Muscle layer of duodenum (tissue), 2 donors: Measurements from ENCODE around the gene DAB2.
A peak's percentile ranks its signal among the peaks of the same experiment; 100 is the strongest.

Experiments used
- H3K27ac ChIP-seq: one replicate; pipeline ENCODE4 v1.7.0; 2013; ENCODE audit warnings: mild to moderate bottlenecking, low read length
- H3K27me3 ChIP-seq: one replicate; pipeline ENCODE4 v1.7.0; 2013; ENCODE audit warnings: low read depth, mild to moderate bottlenecking, control low read depth, low read length
- H3K36me3 ChIP-seq, 2 donors: one replicate each; pipeline ENCODE4 v1.7.0; 2013; ENCODE audit warnings: low read length in 2 of 2, control low read depth in 1 of 2, mild to moderate bottlenecking in 1 of 2; ENCODE audit not compliant: insufficient read depth in 2 of 2, control insufficient read depth in 1 of 2
- H3K4me1 ChIP-seq, 2 donors: one replicate each; pipeline ENCODE4 v1.7.0; 2013; ENCODE audit warnings: low read length in 2 of 2, mild to moderate bottlenecking in 2 of 2, control low read depth in 1 of 2, moderate library complexity in 1 of 2; ENCODE audit not compliant: insufficient read depth in 2 of 2, control insufficient read depth in 1 of 2
- H3K4me3 ChIP-seq, 2 donors: one replicate each; pipeline ENCODE4 v1.7.0; 2013; ENCODE audit warnings: low read length in 2 of 2, low read depth in 1 of 2, mild to moderate bottlenecking in 1 of 2
- H3K9me3 ChIP-seq, 2 donors: one replicate each; pipeline ENCODE4 v1.7.0; 2013; ENCODE audit warnings: low read length in 2 of 2, control low read depth in 1 of 2, mild to moderate bottlenecking in 1 of 2; ENCODE audit not compliant: control insufficient read depth in 1 of 2
- donor health status: healthy.

DAB2 gene

DNA sequence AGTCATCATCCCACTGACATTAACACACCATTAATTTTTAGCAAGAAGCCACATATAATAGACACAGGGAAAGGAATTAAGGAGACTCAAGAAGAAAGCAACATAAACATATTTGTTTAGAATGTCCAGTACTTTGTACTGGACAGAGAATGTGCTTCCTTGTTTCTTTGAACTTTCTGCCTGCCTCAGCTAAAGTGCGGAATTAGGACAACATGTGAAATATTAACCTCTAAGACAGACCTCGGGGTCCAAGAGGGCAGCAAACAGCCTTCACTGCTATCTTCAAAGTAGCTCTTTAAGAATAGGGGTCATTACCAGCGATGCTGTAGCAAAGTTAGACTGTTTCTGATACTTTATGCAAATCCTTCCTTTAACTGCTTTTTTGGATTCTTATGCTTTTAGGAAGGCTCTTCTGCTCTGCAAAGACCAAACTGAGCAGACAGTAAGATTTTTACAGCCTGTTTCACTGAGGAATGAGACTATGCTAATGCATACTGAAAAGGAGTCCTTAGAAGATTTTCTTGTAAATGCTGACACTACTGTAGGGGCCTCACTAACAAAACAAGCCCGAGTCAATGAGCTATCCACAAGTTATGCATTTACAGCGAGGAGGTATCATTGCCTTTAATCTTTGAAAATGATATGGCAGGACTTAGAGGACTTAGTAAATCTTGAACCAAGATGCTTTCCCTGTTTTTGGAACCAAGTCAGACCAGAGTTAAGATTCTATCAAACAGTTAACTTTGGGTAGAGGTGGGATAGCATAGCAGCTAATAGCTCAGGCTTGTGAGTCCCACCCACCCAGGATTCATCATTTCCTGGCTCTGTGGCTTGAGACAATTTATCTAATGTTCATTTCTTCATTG is 23.8 kb downstream of the DAB2 start:
- H3K4me1 ChIP-seq: peaks cover 0 to 9% of the 10 kb centered on the region in 2 donors

DNA sequence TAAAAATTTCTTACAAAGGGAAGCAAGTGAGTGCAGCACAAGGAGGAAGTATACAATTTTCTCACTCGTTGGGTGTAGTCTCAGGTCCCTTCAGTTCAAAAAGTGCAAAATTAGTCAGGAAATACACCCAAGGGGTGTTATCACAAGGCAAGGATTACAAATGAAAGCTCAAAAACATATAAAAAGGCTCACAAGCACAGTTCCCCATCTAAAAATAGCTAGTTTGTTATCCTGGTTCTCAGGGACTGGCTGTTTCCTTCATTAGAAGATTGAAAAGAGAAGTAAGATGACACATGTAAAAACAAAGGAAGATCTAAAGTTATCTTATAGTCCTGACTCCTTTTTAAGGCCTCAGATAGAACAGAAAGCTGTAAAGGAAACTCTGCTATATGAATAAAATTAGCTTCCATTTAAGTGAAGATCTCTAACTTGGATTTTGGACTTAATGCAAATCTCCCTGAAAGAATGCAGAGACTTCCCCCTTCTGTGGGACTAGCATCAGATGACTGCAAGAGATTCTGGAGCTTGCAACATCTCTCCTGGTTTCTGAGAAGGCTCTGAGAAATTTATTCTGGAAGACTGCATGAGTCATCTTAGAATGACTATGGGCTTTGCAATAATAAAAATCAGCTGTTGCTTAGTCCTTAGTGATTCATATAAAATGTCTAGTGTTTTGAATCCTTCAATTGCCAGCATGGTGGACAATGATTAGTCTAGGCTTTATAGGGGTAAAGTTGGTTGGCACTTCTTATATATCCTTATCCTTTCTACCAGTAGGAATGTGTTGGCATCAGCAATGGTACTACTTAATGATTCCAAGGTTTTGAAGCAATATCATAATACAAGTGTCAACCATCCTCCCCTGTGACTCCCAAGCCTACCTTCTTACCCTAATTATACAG is 25.4 kb downstream of the DAB2 start:
- Histone ChIP-seq H3K27ac (peak overlapping the region; percentile 88), H3K4me1 (peaks cover 0 to 9% of the 10 kb centered on the region in 2 donors), H3K9me3 (no peaks in the 10 kb centered on the region), H3K4me3 (no peak overlapping the region), H3K36me3 (peaks cover 0 to 14% of the 10 kb centered on the region in 2 donors), H3K27me3 (no peaks in the 10 kb centered on the region)

More for the DNA sequence above, 23.8 kb downstream of the DAB2 start:
- H3K27me3 ChIP-seq: no peaks in the 10 kb centered on the region
- peak overlapping the region; percentile 88 for H3K27ac ChIP-seq
- no peak overlapping the region for H3K4me3 ChIP-seq
- no peaks in the 10 kb centered on the region for H3K9me3 ChIP-seq
- peaks cover 0 to 14% of the 10 kb centered on the region in 2 donors for H3K36me3 ChIP-seq

DNA sequence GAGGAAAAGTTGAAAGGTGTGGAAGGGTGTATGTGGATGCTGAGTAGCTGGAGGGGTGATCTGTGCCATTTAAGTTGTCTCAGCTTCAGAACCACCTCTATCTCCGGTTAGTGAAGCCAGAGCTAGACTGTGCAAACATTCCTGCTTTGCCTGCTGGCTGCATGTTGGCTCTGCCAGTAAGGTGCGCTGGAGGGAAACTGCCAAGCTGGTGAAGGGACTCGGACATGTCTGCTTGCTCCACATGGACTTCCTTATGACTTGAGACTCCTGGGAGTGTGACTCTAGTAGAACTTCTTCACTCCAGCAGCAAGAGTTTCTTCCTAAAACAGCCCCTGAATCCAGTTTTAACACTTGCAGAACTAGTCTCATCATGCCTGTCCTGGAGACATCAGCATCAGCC is 27.9 kb downstream of the DAB2 start:
- peaks cover 0 to 9% of the 10 kb centered on the region in 2 donors for H3K4me1 ChIP-seq
- H3K27me3 ChIP-seq: no peaks in the 10 kb centered on the region
- no peak overlapping the region for H3K4me3 ChIP-seq
- H3K9me3 ChIP-seq: no peaks in the 10 kb centered on the region
- peak overlapping the region; percentile 88 for H3K27ac ChIP-seq
- H3K36me3 ChIP-seq: peaks cover 14 to 20% of the 10 kb centered on the region in 2 donors

DNA sequence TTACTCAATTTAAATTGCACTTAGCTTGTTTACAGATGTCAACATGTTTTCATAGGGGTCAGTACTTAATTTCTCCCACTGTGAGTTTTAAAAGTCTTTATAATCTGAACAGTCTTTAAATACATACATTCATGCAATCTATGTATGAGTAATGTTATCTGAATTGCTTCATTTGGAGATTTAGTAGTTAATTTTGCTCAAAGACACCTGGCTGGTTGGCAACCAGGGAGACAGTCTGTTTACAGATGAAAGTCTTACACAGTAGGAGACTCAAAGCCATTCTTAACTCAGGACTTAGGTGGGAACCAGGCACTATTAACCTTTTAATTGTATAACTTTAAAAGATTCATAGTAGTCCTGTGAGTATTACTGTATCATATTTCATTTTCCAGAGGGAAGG is 29.3 kb downstream of the DAB2 start:
- no peak overlapping the region for H3K27ac ChIP-seq

DNA sequence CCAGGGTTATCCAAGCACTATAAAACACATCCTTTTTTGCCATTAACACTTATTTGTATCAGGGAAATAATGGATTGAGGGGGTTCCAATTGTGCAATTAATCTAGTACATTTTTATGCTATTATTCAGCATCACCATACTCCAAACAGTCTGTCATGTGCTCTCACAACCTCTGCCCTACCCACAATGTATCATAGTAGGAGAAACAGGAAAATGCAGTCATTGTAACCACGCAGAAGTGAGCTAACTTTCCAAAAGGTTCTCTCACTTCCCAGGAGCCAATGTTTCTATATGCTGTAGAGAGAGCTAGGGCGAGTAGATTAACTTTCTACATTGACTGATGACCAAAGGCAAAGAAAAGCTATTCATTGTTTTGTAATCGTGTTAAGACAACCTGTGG is 29.8 kb downstream of the DAB2 start:
- Histone ChIP-seq H3K36me3 (peaks cover 28 to 29% of the 10 kb centered on the region in 2 donors), H3K27me3 (no peaks in the 10 kb centered on the region), H3K9me3 (no peaks in the 10 kb centered on the region), H3K4me3 (no peak overlapping the region), H3K4me1 (no peaks in the 10 kb centered on the region), H3K27ac (no peak overlapping the region)

More for the DNA sequence above, 29.3 kb downstream of the DAB2 start:
- H3K36me3 ChIP-seq: peaks cover 25% of the 10 kb centered on the region in 2 donors
- H3K4me3 ChIP-seq: no peak overlapping the region
- no peaks in the 10 kb centered on the region for H3K27me3 ChIP-seq
- no peaks in the 10 kb centered on the region for H3K9me3 ChIP-seq
- peaks cover 0 to 1% of the 10 kb centered on the region in 2 donors for H3K4me1 ChIP-seq

DNA sequence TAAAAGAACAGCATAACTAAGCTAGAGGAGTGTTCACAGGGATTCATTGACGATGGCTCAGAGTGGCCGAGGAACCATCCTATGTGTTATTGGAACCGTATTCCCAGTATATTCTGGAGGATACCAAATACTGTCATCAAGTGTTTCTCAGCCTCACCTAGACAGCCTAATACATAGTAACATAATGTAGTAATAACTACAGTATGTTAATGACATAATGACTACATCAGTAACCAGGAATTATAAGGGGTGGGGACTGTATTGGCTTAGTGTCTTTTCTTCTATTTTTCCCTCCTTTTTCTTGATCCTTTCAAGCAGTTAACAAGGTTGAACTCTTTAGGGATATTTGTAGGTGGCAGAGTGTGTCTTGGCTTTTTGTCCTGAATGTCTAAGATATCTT is 33.8 kb downstream of the DAB2 start:
- Histone ChIP-seq H3K27ac (no peak overlapping the region), H3K36me3 (peaks cover 29 to 48% of the 10 kb centered on the region in 2 donors)

DNA sequence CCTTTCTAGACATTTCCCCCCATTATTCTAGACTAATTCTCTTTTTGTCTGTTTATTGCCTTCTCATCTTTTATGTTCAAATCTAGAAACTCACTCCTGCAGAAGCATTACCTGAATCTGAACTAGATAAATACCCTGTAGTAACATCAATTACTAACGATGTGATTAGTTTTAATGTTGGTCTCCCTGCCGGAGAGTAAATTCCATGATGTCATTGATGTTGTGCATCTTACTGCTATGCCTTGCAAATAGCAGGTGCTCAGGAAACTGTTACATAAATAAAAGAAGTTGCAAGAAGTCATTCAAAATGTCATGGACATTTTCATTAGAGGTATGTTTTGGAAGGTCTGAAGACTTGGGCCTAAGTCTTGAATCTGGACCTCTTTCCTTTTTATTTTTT is 37.5 kb downstream of the DAB2 start:
- Histone ChIP-seq H3K4me1 (no peaks in the 10 kb centered on the region), H3K36me3 (peaks cover 33 to 43% of the 10 kb centered on the region in 2 donors), H3K9me3 (no peaks in the 10 kb centered on the region), H3K4me3 (no peak overlapping the region), H3K27ac (no peak overlapping the region), H3K27me3 (no peaks in the 10 kb centered on the region)

More for the DNA sequence above, 33.8 kb downstream of the DAB2 start:
- Histone ChIP-seq H3K9me3 (no peaks in the 10 kb centered on the region), H3K4me3 (no peak overlapping the region), H3K4me1 (no peaks in the 10 kb centered on the region), H3K27me3 (no peaks in the 10 kb centered on the region)

DNA sequence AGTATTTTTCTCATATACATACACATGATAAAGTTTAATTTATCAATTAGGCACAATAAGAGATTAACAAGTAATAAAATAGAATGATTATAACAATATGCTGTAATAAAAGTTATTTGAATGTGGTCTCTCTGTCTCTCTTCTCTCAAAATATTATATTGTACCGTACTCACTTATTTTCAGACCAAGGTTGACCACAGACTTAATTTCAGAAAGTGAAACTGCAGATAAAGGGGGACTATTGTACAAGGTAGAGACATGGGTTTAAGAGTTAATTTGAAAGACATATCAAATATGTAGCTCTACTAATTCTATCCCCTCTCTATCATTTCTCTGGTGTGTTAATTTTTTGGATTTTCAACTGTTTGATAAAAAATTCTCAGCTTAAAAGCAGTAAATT is 40.5 kb downstream of the DAB2 start:
- no peak overlapping the region for H3K27ac ChIP-seq
- peaks cover 32 to 40% of the 10 kb centered on the region in 2 donors for H3K36me3 ChIP-seq
- no peak overlapping the region for H3K4me3 ChIP-seq
- no peaks in the 10 kb centered on the region for H3K27me3 ChIP-seq
- H3K4me1 ChIP-seq: no peaks in the 10 kb centered on the region
- H3K9me3 ChIP-seq: no peaks in the 10 kb centered on the region

DNA sequence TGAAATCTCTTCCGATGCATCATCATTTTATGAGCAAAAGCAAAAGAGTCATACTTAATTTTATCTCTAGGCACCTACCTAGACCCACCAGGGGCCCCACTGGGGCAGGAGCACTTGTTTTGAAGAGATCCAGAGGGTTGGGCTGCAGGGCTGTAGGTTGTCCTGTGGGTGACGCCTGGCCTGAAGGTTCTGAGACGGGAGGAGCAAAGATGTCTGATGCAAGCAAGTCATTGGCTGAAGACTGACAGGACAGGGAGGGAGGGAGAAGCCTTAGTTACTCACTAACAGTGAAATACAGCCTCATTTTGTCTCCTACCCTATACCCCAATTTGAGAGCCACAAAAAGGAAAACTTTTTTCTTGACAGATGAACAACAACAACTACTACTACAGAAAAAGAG is 43.4 kb downstream of the DAB2 start:
- Histone ChIP-seq H3K27me3 (no peaks in the 10 kb centered on the region), H3K4me1 (no peaks in the 10 kb centered on the region), H3K36me3 (peaks cover 33 to 37% of the 10 kb centered on the region in 2 donors), H3K4me3 (no peak overlapping the region), H3K9me3 (no peaks in the 10 kb centered on the region), H3K27ac (no peak overlapping the region)

DNA sequence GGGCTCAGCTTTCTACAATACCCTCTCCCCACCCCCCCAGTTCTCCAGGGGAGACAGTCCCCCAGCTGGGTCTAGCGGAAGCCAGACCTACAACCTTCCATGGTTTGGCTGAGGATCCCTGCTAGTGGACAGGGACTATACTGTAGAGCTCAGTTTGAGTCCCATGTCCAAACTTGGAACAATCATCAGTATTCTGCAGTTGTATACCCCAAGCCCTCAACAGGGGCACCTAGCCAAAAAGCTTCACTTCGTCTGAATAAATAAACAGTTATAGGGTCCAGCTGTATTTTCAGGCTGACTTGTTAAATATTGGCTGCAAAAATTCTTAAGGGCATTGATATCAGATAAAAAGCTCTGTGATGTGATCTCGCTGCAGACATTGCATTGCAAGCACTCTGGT is 45.1 kb downstream of the DAB2 start:
- H3K4me1 ChIP-seq: no peaks in the 10 kb centered on the region
- peaks cover 34 to 42% of the 10 kb centered on the region in 2 donors for H3K36me3 ChIP-seq
- no peaks in the 10 kb centered on the region for H3K9me3 ChIP-seq
- H3K27ac ChIP-seq: no peak overlapping the region
- H3K4me3 ChIP-seq: no peak overlapping the region
- H3K27me3 ChIP-seq: no peaks in the 10 kb centered on the region

DNA sequence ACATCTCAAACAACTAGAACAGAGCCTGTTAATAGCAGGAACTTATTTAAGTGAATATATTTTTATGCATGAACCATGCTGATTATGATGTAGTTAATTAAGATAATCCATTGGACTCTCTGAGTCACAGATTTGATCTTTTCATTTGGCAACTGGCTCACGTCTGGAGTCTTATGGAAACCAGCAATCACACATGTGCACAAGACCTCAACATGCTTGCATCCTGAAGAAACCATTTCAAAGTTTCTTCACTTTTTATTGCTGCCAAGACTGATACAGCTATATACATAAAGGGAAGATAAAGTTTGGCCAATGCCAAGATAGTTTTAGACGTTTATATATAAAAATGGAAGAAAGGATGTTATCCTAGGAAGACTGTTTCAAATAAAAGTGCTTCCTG is 47.2 kb downstream of the DAB2 start:
- H3K9me3 ChIP-seq: no peaks in the 10 kb centered on the region
- H3K4me1 ChIP-seq: no peaks in the 10 kb centered on the region
- H3K36me3 ChIP-seq: peaks cover 43 to 51% of the 10 kb centered on the region in 2 donors
- H3K27ac ChIP-seq: no peak overlapping the region
- no peaks in the 10 kb centered on the region for H3K27me3 ChIP-seq
- H3K4me3 ChIP-seq: no peak overlapping the region
